ENCODE results near the gene SLC2A13.
"Not testable (repeated sequence)": the region's sequence is repeated elsewhere in the genome, so short reads cannot be mapped to it uniquely, and the experiment has no call there.

Gene SLC2A13

DNA sequence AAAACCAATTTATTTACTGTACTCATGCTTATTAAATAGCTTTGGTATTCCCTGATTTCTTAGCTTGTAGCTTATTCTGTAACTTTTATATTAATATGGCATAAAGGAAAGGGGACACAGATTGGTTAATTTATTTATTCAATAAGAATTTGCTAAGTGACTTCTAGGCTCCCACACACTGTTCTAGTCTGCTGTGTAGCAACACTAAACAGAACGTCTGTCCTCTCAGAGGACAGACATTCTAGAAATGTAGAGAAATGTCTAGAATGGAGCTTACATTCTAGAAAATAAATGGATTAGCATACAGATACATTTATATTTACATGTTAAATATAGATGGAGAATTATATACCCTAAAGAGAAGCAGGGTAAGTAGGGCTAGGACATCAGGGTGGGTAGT lies 301.4 kb downstream of the SLC2A13 start:
- no peak for DNase-seq

GRCh38 chr12:39803151-39803550 lies 302.7 kb downstream of the SLC2A13 start:
- no peak for DNase-seq

GRCh38 chr12:39798977-39799376 lies 306.9 kb downstream of the SLC2A13 start:
- no peak for DNase-seq

DNA sequence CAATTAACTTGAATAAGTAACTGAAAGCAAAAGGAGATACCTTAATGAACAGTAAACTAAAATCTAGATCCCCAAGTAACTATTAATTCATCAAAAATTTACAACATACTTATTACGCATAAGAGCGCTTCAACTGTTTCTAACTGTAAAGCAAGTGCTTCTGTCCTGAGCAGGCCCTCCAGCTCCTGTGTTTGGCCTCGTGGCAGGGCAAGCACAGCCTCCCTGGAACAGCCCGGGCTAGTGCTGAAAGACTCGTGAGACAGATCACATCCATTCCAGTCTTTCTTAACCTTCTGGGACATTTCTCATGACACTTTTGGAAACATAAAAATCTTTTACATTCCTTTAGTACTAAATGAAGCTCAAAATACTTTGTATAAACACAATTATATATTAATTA lies 307.5 kb downstream of the SLC2A13 start:
- DNase-seq: no peak

- no peak for DNase-seq
Measured at GRCh38 chr12:39795481-39795880, 310.4 kb downstream of the SLC2A13 start.

GRCh38 chr12:39792938-39793337 lies 312.9 kb downstream of the SLC2A13 start:
- DNase-seq: no peak

GRCh38 chr12:39788239-39788638 lies 317.6 kb downstream of the SLC2A13 start:
- no peak for DNase-seq

- DNase-seq: not testable (repeated sequence)
Measured at GRCh38 chr12:39785814-39786213, 320.1 kb downstream of the SLC2A13 start.

GRCh38 chr12:39782026-39782545 lies 323.8 kb downstream of the SLC2A13 start:
- DNase-seq: no peak

DNA sequence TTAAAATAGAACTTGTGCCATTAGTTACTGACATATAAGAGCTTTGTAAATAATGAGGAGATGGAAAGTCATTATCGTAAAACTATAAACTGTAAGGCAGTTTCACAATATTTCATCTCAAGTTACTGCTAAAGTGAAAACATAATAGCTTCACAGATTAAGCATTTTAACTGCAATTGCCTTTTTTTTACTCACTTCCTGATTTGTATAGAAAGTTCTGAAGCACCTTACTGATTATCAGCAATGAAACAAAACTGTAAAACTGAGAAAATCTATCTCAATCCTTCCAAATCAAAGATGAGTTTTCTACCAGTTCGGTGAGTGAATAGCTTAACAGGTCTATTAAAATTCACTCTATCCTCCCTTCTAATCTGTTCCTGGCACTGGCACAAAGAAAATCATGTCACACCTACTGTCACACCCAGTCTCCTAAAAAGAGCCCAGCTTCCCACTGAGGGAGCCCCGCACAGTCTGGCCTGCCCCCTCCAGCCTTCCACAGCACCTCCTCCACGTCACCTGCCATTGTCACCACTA lies 324.9 kb downstream of the SLC2A13 start:
- DNase-seq: no peak

DNA sequence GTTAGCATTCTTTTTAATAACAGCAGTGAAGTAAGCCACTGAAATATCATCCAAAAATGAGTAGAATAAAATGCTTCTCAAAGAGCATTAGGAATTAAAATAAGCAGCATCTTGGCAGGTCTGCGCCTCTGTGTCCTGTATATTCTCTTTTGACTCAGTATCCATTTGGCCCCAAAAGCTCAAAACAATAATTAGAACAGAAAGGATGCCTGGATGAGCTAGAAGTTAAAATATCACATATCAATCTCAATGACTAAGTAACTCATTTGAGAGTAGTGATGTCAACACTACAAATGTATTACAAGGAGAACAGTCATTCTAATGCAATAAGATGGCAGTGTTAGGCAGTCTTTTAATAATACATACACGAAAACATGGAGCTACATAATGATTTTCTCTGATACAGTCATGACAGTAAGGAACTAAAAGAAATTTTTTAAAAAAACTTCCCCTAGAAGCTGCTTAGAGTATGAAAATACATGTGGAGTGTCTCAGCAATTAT lies 325.4 kb downstream of the SLC2A13 start:
- DNase-seq: no peak

GRCh38 chr12:39779768-39780340 lies 326.0 kb downstream of the SLC2A13 start:
- no peak for DNase-seq

- no peak for DNase-seq
Measured at GRCh38 chr12:39777465-39777864, 328.4 kb downstream of the SLC2A13 start.

DNA sequence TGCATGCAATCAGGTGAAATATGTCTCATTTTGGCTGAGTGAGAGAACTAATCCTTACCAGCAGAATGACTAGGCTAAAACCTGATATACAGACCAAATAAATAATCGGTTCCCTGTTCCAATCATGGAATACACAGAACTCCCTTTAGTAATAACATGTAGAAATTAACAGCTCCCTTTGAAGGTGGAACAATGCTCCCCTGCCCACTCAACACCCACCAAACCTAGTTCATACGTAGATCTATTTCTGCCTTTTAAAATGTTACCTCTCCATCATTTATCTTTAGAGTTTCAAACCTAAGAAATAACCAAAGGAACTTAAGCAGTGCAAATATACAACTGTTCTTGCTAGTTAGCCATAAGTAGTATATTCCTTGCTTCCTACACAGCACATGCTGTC lies 332.6 kb downstream of the SLC2A13 start:
- no peak for DNase-seq

- no peak for DNase-seq
Measured at GRCh38 chr12:39772821-39773259, 333.0 kb downstream of the SLC2A13 start.

GRCh38 chr12:39771456-39771855 lies 334.4 kb downstream of the SLC2A13 start:
- DNase-seq: no peak

DNA sequence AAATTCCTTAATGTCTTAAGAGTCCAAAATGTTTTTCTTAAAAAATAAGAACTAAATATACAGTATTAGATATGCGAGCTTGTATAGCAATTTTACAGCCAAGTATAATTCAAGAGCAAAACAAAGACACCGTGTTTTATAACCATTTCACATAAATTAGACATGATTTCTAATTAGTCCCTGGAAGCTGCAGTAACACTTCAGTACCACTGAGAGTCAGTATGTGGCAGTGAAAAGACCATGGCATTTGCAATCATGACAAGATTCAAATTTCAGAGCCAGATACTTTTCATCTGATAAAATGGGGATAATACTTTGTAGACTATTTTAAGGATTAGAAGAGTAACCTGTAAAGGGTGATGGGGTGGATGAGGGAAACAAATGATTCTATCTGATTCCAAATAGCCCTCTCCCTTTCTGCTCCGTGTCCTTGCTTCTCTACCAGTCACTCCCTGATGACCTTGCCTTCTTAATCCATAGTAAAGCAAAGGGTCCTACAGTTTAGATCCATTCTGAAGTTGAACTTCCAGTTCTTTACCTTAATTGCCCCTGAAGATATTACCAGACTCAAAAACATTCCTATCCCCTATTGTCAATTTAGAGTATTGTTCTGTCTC lies 340.8 kb downstream of the SLC2A13 start:
- no peak for DNase-seq

DNA sequence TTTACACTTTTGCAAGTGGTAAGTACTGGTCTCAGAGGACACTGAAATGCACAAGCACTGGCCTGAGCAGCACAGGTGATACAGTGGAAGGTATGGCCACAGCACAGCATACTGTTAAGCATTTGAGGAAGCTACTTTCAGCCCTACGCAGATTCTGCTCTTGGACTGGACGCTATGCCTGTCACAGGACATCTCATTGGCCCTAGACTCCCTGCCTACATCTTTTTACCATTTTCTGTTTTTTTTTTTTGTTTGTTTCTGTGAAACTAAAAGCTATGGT lies 342.1 kb downstream of the SLC2A13 start:
- no peak for DNase-seq

- no peak for DNase-seq
Measured at GRCh38 chr12:39763071-39763889, 342.6 kb downstream of the SLC2A13 start.

DNA sequence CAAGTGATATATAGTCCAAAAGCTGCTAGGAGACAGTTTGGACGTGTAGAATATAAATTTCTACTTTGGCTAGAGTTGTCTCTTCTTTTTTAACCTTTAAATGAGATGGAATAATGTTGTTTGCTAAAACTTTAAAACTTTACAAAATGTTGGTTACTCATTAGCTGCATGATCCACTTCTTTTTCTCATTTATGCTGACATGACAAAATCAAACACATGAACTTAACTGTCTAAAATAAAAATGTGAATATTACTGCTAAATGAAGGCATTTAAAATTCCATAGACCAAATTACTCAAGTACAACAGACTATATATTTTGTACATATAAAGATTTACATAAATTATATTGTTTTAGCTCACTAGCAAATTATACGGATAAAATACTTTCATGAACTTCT lies 350.4 kb downstream of the SLC2A13 start:
- no peak for DNase-seq

DNA sequence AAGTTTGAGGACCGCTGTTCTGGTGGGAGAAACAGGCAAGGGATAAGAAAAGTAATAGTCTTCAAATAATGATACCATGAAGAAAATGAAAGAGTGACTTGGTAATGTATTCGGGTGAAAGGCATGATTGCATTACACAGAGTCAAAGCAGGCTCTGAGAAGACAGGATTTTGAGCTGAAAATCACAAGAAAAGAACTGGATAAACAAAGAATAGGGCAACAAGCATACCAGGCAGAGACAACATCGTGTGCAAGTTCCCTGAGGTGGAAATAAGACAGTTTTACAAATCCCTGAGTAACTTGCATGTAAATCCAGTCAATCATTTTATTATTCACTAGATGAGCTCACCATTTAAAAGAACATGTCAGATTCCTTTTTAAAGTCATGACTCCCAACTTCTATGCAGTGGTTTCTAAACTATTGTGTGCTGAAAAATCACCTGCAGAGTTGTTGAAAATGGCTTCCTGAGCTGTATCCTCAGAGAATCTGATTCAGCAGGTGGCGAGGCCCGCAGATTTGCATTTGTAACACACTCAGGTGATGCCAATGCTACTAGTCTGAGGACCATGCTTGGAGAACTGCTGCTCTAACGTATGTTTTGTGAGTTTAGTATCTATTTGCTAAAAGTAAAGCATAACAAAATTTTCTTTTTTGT lies 353.3 kb downstream of the SLC2A13 start:
- DNase-seq: no peak

DNA sequence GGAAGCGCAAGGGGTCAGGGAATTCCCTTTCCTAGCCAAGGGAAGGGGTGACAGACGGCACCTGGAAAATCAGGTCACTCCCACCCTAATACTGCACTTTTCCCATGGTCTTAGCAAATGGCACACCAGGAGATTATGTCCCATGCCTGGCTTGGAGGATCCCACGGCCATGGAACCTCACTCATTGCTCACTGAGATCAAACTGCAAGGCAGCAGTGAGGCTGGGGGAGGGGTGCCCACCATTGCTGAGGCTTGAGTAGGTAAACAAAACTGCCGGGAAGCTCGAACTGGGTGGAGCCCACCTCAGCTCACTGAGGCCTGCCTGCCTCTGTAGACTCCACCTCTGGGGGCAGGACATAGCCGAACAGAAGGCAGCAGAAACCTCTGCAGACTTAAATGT lies 359.7 kb downstream of the SLC2A13 start:
- DNase-seq: not testable (repeated sequence)

DNA sequence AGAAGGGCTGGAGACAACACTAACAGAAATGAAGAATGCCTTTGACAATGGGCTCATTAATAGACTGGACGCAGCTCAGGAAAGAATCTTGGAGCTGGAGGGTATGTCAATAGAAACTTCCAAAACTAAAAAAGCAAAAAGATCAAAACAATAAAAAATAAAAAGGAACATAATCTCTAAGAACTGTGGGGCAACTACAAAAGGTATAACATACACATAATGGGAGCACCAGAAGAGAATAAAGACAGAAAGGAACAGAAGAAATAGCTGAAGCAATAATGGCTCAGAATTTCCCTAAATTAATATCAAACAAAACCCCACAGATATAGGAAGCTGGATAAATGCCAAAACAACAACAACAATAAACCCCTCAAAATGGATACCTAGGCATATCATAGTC lies 362.2 kb downstream of the SLC2A13 start:
- DNase-seq: no peak
